Esophagus muscularis mucosa (tissue), 4 donors: ENCODE results near the gene SETD2. TPM values are rescaled to one million over a fixed set of nuclear protein-coding genes. Genes with fewer than 3 reads are reported as not detected.

Experiments used
- DNase-seq: peaks from one replicate; pipeline ENCODE4 v3.0.0-alpha.2; 2017; ENCODE audit errors: extremely low spot score
- H3K27ac ChIP-seq, 4 donors: fragments of 200-600 bp; sonication (generic); replicated peaks in 1 of 4; 1 replicate in 3 of 4; 2 replicates in 1 of 4; pipeline ENCODE4 v1.5.1; 2016 to 2019; ENCODE audit warnings: mild to moderate bottlenecking in 1 of 4
- H3K27me3 ChIP-seq, 4 donors: fragments of 200-600 bp; sonication (generic); one replicate each; pipeline versions ENCODE4 v1.5.1 to v1.6.0; 2016 to 2019
- H3K36me3 ChIP-seq, 4 donors: fragments of 200-600 bp; sonication (generic); one replicate each; pipeline ENCODE4 v1.5.1; 2016 to 2019
- H3K4me1 ChIP-seq, 4 donors: fragments of 200-600 bp; sonication (generic); one replicate each; pipeline ENCODE4 v1.5.1; 2016 to 2019
- H3K4me3 ChIP-seq, 4 donors: fragments of 200-600 bp; sonication (generic); 1 replicate in 2 of 4; 2 replicates in 2 of 4; pipeline ENCODE4 v1.5.1; 2016 to 2019; ENCODE audit warnings: mild to moderate bottlenecking in 4 of 4, moderate library complexity in 1 of 4
- H3K9me3 ChIP-seq, 4 donors: fragments of 200-600 bp; sonication (generic); 1 replicate in 3 of 4; 2 replicates in 1 of 4; pipeline ENCODE4 v1.5.1; 2016 to 2019
- EP300 ChIP-seq: sonication (generic); formaldehyde crosslinking; IDR thresholded peaks from one replicate; pipeline ENCODE4 v1.6.1; 2017; ENCODE audit warnings: antibody characterized with exemption
- POLR2A ChIP-seq: fragments of 450-650 bp; IDR thresholded peaks from one replicate; pipeline ENCODE4 v1.6.1; 2017; ENCODE audit warnings: antibody characterized with exemption, moderate library complexity, mild to moderate bottlenecking, low read depth
- POLR2AphosphoS5 ChIP-seq, 2 donors: sonication (generic); formaldehyde crosslinking; IDR thresholded peaks; one replicate each; pipeline ENCODE4 v1.6.1; 2017; ENCODE audit warnings: antibody characterized with exemption in 2 of 2
- WGBS: methylation state at CpG from one replicate; pipeline ENCODE4 v1.1.5; 2018; 5-methylcytosine and 5-hydroxymethylcytosine counted together
- intact Hi-C: fragments of 100-400 bp; cut with DNase I; formaldehyde crosslinking; loops from one replicate; pipeline ENCODE4 v1.15.1; 2023
- total RNA-seq, 4 donors: library from RNA; depleted of rRNA; stranded (reverse); fragments of >200 nt; gene quantifications; one replicate each; pipeline versions ENCODE4 v1.1.0 to v1.2.1, GENCODE V29; 2016
- TF ChIP-seq, protein P1 (sequence below), 3 experiments: fragments of 200-600 bp in 2 of 3; fragments of 450-650 bp in 1 of 3; sonication (generic) in 2 of 3; IDR thresholded peaks; one replicate each; pipeline ENCODE4 v1.5.1; 2017 to 2019; ENCODE audit warnings: antibody characterized with exemption in 3 of 3, mild to moderate bottlenecking in 2 of 3, moderate library complexity in 1 of 3

SETD2 gene
- total RNA-seq, 4 donors from 2014 or later: 52.2 to 66.4 (median 56.8) TPM

DNA sequence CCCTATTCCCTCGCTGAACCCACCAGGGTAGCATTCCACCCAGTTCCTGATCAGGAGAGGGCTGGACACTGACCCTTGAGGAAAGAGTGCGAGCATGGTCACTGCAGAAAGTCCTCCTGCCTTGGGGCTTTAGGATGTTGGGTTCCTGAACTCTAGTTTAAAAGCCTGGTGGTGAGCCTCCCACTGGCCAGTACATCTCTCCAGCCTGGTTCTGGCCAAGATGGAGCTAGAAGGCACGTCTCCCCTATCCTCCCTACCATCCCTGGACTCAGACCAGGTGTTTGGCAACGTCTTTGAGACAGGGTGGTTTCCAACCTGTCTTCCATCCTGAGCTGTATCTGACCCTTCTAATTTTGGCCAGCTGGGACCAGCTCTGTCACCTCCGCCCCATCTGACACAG is 153.0 kb downstream of the SETD2 start:
- Histone ChIP-seq H3K27me3 (no peaks in the 10 kb centered on the region), H3K4me3 (no peak overlapping the region), H3K4me1 (peaks cover 12 to 15% (median 15%) of the 10 kb centered on the region in 4 donors), H3K36me3 (peaks cover 0 to 48% (median 22%) of the 10 kb centered on the region in 4 donors), H3K27ac (peak overlapping the region in 3 of 4 donors; percentile 86 to 93 (median 91)), H3K9me3 (no peaks in the 10 kb centered on the region)
- 87% methylated on average over 5 of the region's 5 CpGs for WGBS
- TF ChIP-seq, protein P1, sequence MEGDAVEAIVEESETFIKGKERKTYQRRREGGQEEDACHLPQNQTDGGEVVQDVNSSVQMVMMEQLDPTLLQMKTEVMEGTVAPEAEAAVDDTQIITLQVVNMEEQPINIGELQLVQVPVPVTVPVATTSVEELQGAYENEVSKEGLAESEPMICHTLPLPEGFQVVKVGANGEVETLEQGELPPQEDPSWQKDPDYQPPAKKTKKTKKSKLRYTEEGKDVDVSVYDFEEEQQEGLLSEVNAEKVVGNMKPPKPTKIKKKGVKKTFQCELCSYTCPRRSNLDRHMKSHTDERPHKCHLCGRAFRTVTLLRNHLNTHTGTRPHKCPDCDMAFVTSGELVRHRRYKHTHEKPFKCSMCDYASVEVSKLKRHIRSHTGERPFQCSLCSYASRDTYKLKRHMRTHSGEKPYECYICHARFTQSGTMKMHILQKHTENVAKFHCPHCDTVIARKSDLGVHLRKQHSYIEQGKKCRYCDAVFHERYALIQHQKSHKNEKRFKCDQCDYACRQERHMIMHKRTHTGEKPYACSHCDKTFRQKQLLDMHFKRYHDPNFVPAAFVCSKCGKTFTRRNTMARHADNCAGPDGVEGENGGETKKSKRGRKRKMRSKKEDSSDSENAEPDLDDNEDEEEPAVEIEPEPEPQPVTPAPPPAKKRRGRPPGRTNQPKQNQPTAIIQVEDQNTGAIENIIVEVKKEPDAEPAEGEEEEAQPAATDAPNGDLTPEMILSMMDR (IDR thresholded peaks at IDR 0.05): no peak
- TF ChIP-seq EP300 (no peak), POLR2A (no peak), POLR2AphosphoS5 (IDR thresholded peaks at IDR 0.05) (no peak)
- no peak for DNase-seq
- intact Hi-C loops: no loop called here

DNA sequence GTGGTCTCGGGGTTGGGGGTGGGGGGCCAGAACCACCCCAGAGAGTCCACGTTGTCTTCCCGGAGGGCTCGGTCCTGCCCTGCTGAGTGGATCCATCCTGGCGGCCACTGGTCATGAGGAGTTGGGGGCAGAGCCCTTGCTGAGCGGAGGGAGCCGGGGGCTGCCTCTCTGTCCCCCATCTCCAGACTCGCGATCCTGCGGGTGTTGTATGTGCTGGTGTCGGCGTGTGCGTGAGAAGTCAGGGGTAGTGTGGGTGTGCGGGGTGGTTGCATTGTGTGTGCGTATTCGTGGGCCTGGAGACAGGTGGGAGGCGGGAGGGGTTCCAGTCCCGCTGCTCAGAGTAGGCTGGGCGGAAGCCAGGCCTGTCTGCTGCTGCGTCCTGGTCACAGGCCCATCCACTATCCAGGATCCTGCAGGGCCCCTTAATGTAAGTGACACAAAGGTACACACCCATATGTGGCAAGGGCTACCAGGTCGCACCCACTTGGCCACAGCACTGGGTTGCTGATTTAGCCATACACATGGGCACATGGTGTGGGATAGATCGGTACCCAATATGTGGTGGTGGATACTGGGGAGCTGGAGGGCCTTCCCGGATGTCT is 153.7 kb downstream of the SETD2 start:
- peak overlapping the region; percentile 63 to 76 (median 70) for H3K4me3 ChIP-seq
- intact Hi-C loops: no loop called here
- no peak for DNase-seq
- peaks cover 12 to 15% (median 15%) of the 10 kb centered on the region in 4 donors for H3K4me1 ChIP-seq
- H3K27ac ChIP-seq: peak overlapping the region; percentile 86 to 93 (median 90)
- no peaks in the 10 kb centered on the region for H3K9me3 ChIP-seq
- WGBS: 81% methylated on average over 16 of the region's 23 CpGs
- TF ChIP-seq POLR2AphosphoS5 (IDR thresholded peaks at IDR 0.05): no peak
- no peak for TF ChIP-seq POLR2A
- TF ChIP-seq, protein P1 (IDR thresholded peaks at IDR 0.05): no peak
- no peak for TF ChIP-seq EP300
- no peaks in the 10 kb centered on the region for H3K27me3 ChIP-seq
- H3K36me3 ChIP-seq: peaks cover 0 to 48% (median 23%) of the 10 kb centered on the region in 4 donors

- DNase-seq: peak; percentile 96
- H3K36me3 ChIP-seq: peaks cover 0 to 48% (median 28%) of the 10 kb centered on the region in 4 donors
- peak overlapping the region; percentile 86 to 93 (median 90) for H3K27ac ChIP-seq
- peak overlapping the region; percentile 63 to 76 (median 70) for H3K4me3 ChIP-seq
- WGBS: 5% methylated on average over 37 of the region's 85 CpGs
- TF ChIP-seq POLR2A (peak; percentile 69), POLR2AphosphoS5 (IDR thresholded peaks at IDR 0.05) (peak; percentile 89 to 94), EP300 (no peak)
- TF ChIP-seq, protein P1 (IDR thresholded peaks at IDR 0.05): peak in 1 of 3 experiments; percentile 3
- H3K4me1 ChIP-seq: peaks cover 12 to 15% (median 15%) of the 10 kb centered on the region in 4 donors
- H3K27me3 ChIP-seq: no peaks in the 10 kb centered on the region
- intact Hi-C loops: no loop called here
- no peaks in the 10 kb centered on the region for H3K9me3 ChIP-seq
These were observed 154.4 kb downstream of the SETD2 start for GRCh38 chr3:47009225-47010110.

GRCh38 chr3:47008851-47009224 is 155.1 kb downstream of the SETD2 start:
- peak overlapping the region; percentile 86 to 93 (median 90) for H3K27ac ChIP-seq
- H3K4me1 ChIP-seq: peaks cover 12 to 15% (median 15%) of the 10 kb centered on the region in 4 donors
- H3K36me3 ChIP-seq: peaks cover 0 to 48% (median 31%) of the 10 kb centered on the region in 4 donors
- WGBS: 54% methylated on average over 3 of the region's 23 CpGs
- intact Hi-C loops: no loop called here
- peak overlapping the region; percentile 63 to 76 (median 70) for H3K4me3 ChIP-seq
- H3K27me3 ChIP-seq: no peaks in the 10 kb centered on the region
- TF ChIP-seq POLR2AphosphoS5 (IDR thresholded peaks at IDR 0.05) (no peak), POLR2A (no peak), EP300 (no peak)
- TF ChIP-seq, protein P1 (IDR thresholded peaks at IDR 0.05): no peak
- no peak for DNase-seq
- no peaks in the 10 kb centered on the region for H3K9me3 ChIP-seq
